IMR-90 (cell line): Measurements from ENCODE around the gene RAB30. TPM values are rescaled to one million over a fixed set of nuclear protein-coding genes. Genes with fewer than 3 reads are reported as not detected.

Experiments used
- ATAC-seq: fragments of 200-7000 bp; cut with Tn5 transposase; 2 replicates; pipeline ENCODE4 v1.9.1; 2020; ENCODE audit warnings: low read depth, mild to moderate bottlenecking, moderate library complexity
- BruUV-seq: library from RNA; stranded (reverse); fragments of 400-500 nt; replicated peaks from 2 replicates; lab custom pipeline; 2021; lab: Mats Ljungman, UMichigan
- CTCF ChIA-PET: fragments of 300-600 bp; formaldehyde crosslinking; extraction: SDS; loops from one replicate; lab custom pipeline; 2021; ENCODE audit warnings: antibody characterized with exemption; lab: Yijun Ruan, JAX
- POLR2A ChIA-PET: fragments of 300-600 bp; sonication (Branson Sonifier 250); formaldehyde crosslinking; loops from one replicate; lab custom pipeline; 2022; ENCODE audit warnings: antibody characterized with exemption; ENCODE audit not compliant: unreplicated experiment; lab: Charles Lee
- DNase-seq: peaks from one replicate; pipeline ENCODE4 v3.0.0; 2013
- H2AFZ ChIP-seq: replicated peaks from 2 replicates; pipeline ENCODE3; 2013; ENCODE audit warnings: low read length, mild to moderate bottlenecking; ENCODE audit not compliant: poor library complexity
- H2AK5ac ChIP-seq: 2 replicates; pipeline ENCODE4 v1.6.1; 2013; ENCODE audit warnings: low read depth, low read length, inconsistent platforms
- H2AK9ac ChIP-seq: replicated peaks from 2 replicates; pipeline ENCODE3; 2013; ENCODE audit warnings: mild to moderate bottlenecking, low read depth, low read length, moderate library complexity; ENCODE audit not compliant: poor library complexity
- H2BK120ac ChIP-seq: 2 replicates; pipeline ENCODE4 v1.6.1; 2013; ENCODE audit warnings: low read depth, low read length, inconsistent platforms
- H2BK15ac ChIP-seq: 3 replicates; pipeline ENCODE4 v1.6.1; 2013; ENCODE audit warnings: low read depth, low read length, inconsistent platforms
- H2BK20ac ChIP-seq: 2 replicates; pipeline ENCODE4 v1.6.1; 2013; ENCODE audit warnings: low read depth, mild to moderate bottlenecking, inconsistent platforms, low read length, moderate library complexity
- H2BK5ac ChIP-seq: 2 replicates; pipeline ENCODE4 v1.6.1; 2013; ENCODE audit warnings: mild to moderate bottlenecking, low read depth, low read length, inconsistent platforms; ENCODE audit not compliant: poor library complexity, severe bottlenecking
- H3K14ac ChIP-seq: replicated peaks from 2 replicates; pipeline ENCODE4 v1.6.1; 2013; ENCODE audit warnings: low read depth, low read length, inconsistent platforms
- H3K18ac ChIP-seq: 2 replicates; pipeline ENCODE4 v1.6.1; 2013; ENCODE audit warnings: low read depth, low read length, control low read depth
- H3K23ac ChIP-seq: 2 replicates; pipeline ENCODE4 v1.6.1; 2013; ENCODE audit warnings: low read depth, low read length, inconsistent platforms
- H3K27ac ChIP-seq: 2 replicates; pipeline ENCODE4 v1.5.1; 2013; ENCODE audit warnings: mild to moderate bottlenecking, control low read depth, low read length; ENCODE audit not compliant: insufficient read depth
- H3K27me3 ChIP-seq: 2 replicates; pipeline ENCODE4 v1.6.1; 2013; ENCODE audit warnings: low read length; ENCODE audit not compliant: control insufficient read depth, insufficient read depth
- H3K36me3 ChIP-seq: 2 replicates; pipeline ENCODE4 v1.6.1; 2013; ENCODE audit warnings: low read length, mixed read lengths; ENCODE audit not compliant: control insufficient read depth, insufficient read depth
- H3K4ac ChIP-seq: 2 replicates; pipeline ENCODE4 v1.6.1; 2013; ENCODE audit warnings: low read depth, low read length, inconsistent platforms
- H3K4me1 ChIP-seq: 2 replicates; pipeline ENCODE4 v1.6.1; 2013; ENCODE audit warnings: low read length, mixed read lengths; ENCODE audit not compliant: control insufficient read depth, insufficient read depth
- H3K4me2 ChIP-seq: 2 replicates; pipeline ENCODE4 v1.6.1; 2013; ENCODE audit warnings: low read depth, mild to moderate bottlenecking, control low read depth, low read length, moderate library complexity
- H3K4me3 ChIP-seq: 2 replicates; pipeline ENCODE4 v1.5.1; 2013; ENCODE audit warnings: low read depth, mild to moderate bottlenecking, control low read depth, low read length, moderate library complexity; ENCODE audit not compliant: insufficient read depth
- H3K56ac ChIP-seq: 2 replicates; pipeline ENCODE4 v1.6.1; 2013; ENCODE audit warnings: low read length, inconsistent platforms; ENCODE audit not compliant: insufficient read depth; ENCODE audit errors: extremely low read depth
- H3K79me1 ChIP-seq, 2 experiments: 2 replicates each; pipeline ENCODE4 v1.6.1; 2013; ENCODE audit warnings: low read length in 2 of 2, inconsistent platforms in 1 of 2, low read depth in 1 of 2
- H3K9ac ChIP-seq: 2 replicates; pipeline ENCODE4 v1.6.1; 2013; ENCODE audit warnings: low read depth, low read length, control low read depth
- H3K9me1 ChIP-seq: 2 replicates; pipeline ENCODE4 v1.6.1; 2013; ENCODE audit warnings: low read length, inconsistent platforms; ENCODE audit not compliant: insufficient read depth
- H3K9me3 ChIP-seq: 2 replicates; pipeline ENCODE4 v1.6.1; 2013; ENCODE audit warnings: low read length; ENCODE audit not compliant: control insufficient read depth, insufficient read depth
- H4K20me1 ChIP-seq: 2 replicates; pipeline ENCODE4 v1.6.1; 2013; ENCODE audit warnings: low read length, inconsistent platforms; ENCODE audit not compliant: insufficient read depth
- H4K5ac ChIP-seq: 2 replicates; pipeline ENCODE4 v1.6.1; 2013; ENCODE audit warnings: mild to moderate bottlenecking, low read depth, low read length, control low read depth
- H4K8ac ChIP-seq, 2 experiments: 2 replicates each; pipeline ENCODE4 v1.6.1; 2013; ENCODE audit warnings: low read depth in 2 of 2, low read length in 2 of 2, control low read depth in 1 of 2, inconsistent platforms in 1 of 2
- H4K91ac ChIP-seq: 2 replicates; pipeline ENCODE4 v1.6.1; 2013; ENCODE audit warnings: low read depth, low read length, inconsistent platforms; ENCODE audit not compliant: insufficient read depth
- BHLHE40 ChIP-seq: fragments of 150-350 bp; IDR thresholded peaks from 2 replicates; pipeline ENCODE4 v1.6.1; 2016; ENCODE audit warnings: mild to moderate bottlenecking, low read depth, low read length
- CEBPB ChIP-seq: IDR thresholded peaks from 2 replicates; pipeline ENCODE4 v1.6.1; 2012; ENCODE audit warnings: low read depth, low read length, improper control_type of control experiment
- FOS ChIP-seq: fragments of 150-350 bp; IDR thresholded peaks from 2 replicates; pipeline ENCODE4 v1.6.1; 2016; ENCODE audit warnings: low read depth, low read length
- MAFK ChIP-seq: IDR thresholded peaks from 2 replicates; pipeline ENCODE4 v1.6.1; 2012; ENCODE audit warnings: low read depth, low read length, improper control_type of control experiment
- MAZ ChIP-seq: IDR thresholded peaks from 2 replicates; pipeline ENCODE4 v1.6.1; 2012; ENCODE audit warnings: low read depth, mild to moderate bottlenecking, low read length, improper control_type of control experiment, moderate library complexity, borderline replicate concordance
- NFE2L2 ChIP-seq: fragments of 150-350 bp; IDR thresholded peaks from 2 replicates; pipeline ENCODE4 v1.6.1; 2016; ENCODE audit warnings: low read depth, mild to moderate bottlenecking, low read length
- POLR2A ChIP-seq: IDR thresholded peaks from 2 replicates; pipeline ENCODE4 v1.6.1; 2012; ENCODE audit warnings: mild to moderate bottlenecking, low read depth, low read length
- RAD21 ChIP-seq: IDR thresholded peaks from 2 replicates; pipeline ENCODE4 v1.6.1; 2012; ENCODE audit warnings: low read length, improper control_type of control experiment
- RCOR1 ChIP-seq: IDR thresholded peaks from 2 replicates; pipeline ENCODE4 v1.6.1; 2012; ENCODE audit warnings: mild to moderate bottlenecking, low read length, improper control_type of control experiment; ENCODE audit not compliant: insufficient replicate concordance
- RFX5 ChIP-seq: IDR thresholded peaks from 2 replicates; pipeline ENCODE4 v1.8.0; 2012; ENCODE audit warnings: low read depth, mild to moderate bottlenecking, low read length, moderate library complexity
- SMC3 ChIP-seq: fragments of 150-350 bp; IDR thresholded peaks from 2 replicates; pipeline ENCODE4 v1.6.1; 2016; ENCODE audit warnings: low read depth, mild to moderate bottlenecking, antibody characterized with exemption, low read length, moderate library complexity
- WGBS, 2 experiments: methylation state at CpG; one replicate each; pipeline versions ENCODE4 v1.1.5 to v1.1.7; 2013; ENCODE audit warnings: missing lambda C conversion rate in 2 of 2; ENCODE audit not compliant: insufficient read length in 1 of 2; ENCODE audit errors: extremely low coverage in 2 of 2; 5-methylcytosine and 5-hydroxymethylcytosine counted together
- dilution Hi-C: fragments of 300-500 bp; cut with HindIII; formaldehyde crosslinking; loops from one replicate; pipeline ENCODE4 v1.14.3; 2018; ENCODE audit warnings: low sequenced_read_pairs; ENCODE audit not compliant: unreplicated experiment
- in situ Hi-C: fragments of 300-500 bp; cut with MboI; formaldehyde crosslinking; loops from 3 replicates; pipeline ENCODE4 v1.14.3; 2019; ENCODE audit warnings: low sequenced_read_pairs, inconsistent platforms, mixed read lengths
- intact Hi-C: fragments of 100-400 bp; cut with micrococcal nuclease; formaldehyde crosslinking; loops from 2 replicates; pipeline ENCODE4 v1.10.0; 2022
- polyA plus RNA-seq, 3 experiments: library from polyadenylated mRNA; depleted of rRNA; stranded (reverse); fragments of >200 nt; gene quantifications; 2 replicates each; pipeline ENCODE4 v1.2.3, GENCODE V29; 2012; ENCODE audit warnings: low replicate concordance in 1 of 3
- total RNA-seq: library from RNA; depleted of rRNA; stranded (reverse); fragments of >200 nt; gene quantifications from 2 replicates; pipeline ENCODE4 v1.2.3, GENCODE V29; 2012
- TF ChIP-seq, protein P1 (sequence below): fragments of 150-350 bp; IDR thresholded peaks from 2 replicates; pipeline ENCODE4 v1.6.1; 2017; ENCODE audit warnings: mild to moderate bottlenecking, antibody characterized with exemption, low read length, low read depth
- TF ChIP-seq, protein P2 (sequence below): fragments of 150-350 bp; IDR thresholded peaks from 2 replicates; pipeline ENCODE4 v1.6.1; 2016; ENCODE audit warnings: low read depth, mild to moderate bottlenecking, low read length, moderate library complexity, borderline replicate concordance
- TF ChIP-seq, protein P3 (sequence below): conservative IDR thresholded peaks from 2 replicates; pipeline ENCODE4 v1.5.1; 2012; ENCODE audit warnings: mild to moderate bottlenecking, low read depth, low read length, improper control_type of control experiment

The RAB30 gene
- total and polyA plus RNA-seq, 2 of the 4 experiments (the other 2 are of a cell fraction), result 7.2 to 25.6 TPM

DNA sequence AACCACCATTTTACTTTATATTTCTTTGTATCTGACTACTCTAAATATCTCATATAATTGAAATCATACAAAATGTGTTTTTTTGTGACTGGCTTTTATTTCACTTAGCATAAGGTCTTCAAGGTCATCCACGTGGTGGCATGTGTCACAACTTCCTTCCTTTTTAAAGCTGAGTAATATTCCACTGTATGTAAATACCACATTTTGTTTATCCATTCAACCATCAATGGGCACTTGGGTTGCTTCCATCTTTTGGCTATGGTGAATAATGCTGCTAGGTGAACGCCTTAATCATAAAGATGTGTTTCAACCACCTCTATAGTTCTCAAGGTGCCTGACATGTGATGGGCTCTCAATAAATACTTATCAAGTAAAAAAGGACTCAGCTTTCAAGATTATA lies 15.5 kb downstream of the RAB30 start:
- ChIA-PET POLR2A (no interaction called here), CTCF (interaction anchor here (0.7 kb wide), 1 partner anchor 172 kb away, joined by 6 read pairs; no protein-coding TSS in a partner anchor)
- Histone ChIP-seq H3K9me3 (no peaks in the 10 kb centered on the region), H3K79me1 (peaks cover 19 to 40% of the 10 kb centered on the region in 2 experiments), H2BK120ac (no peak overlapping the region), H4K91ac (no peak overlapping the region), H2AFZ (no peak overlapping the region), H3K27ac (no peak overlapping the region), H2AK5ac (no peak overlapping the region), H3K36me3 (no peaks in the 10 kb centered on the region), H3K4me1 (peaks cover 13% of the 10 kb centered on the region), H2BK5ac (no peak overlapping the region), H3K56ac (no peak overlapping the region), H3K9ac (no peak overlapping the region), H3K4ac (no peak overlapping the region), H3K18ac (no peak overlapping the region), H4K8ac (no peak overlapping the region), H2AK9ac (no peak overlapping the region), H4K5ac (no peak overlapping the region), H3K4me2 (no peak overlapping the region), H3K9me1 (peaks cover 18% of the 10 kb centered on the region), H2BK20ac (no peak overlapping the region), H3K27me3 (no peaks in the 10 kb centered on the region), H4K20me1 (peaks cover 12% of the 10 kb centered on the region; the same call in 1 of the 2 replicates), H3K14ac (no peak overlapping the region), H3K4me3 (no peak overlapping the region), H3K23ac (no peak overlapping the region), H2BK15ac (no peak overlapping the region)
- no CpG with 5 or more reads among the region's 2 CpGs for WGBS, 2 experiments
- no peak for ATAC-seq
- BruUV-seq, result no TSS peak
- no peak for TF ChIP-seq BHLHE40
- TF ChIP-seq RCOR1, result no peak
- TF ChIP-seq MAZ, result no peak
- TF ChIP-seq, protein P1, sequence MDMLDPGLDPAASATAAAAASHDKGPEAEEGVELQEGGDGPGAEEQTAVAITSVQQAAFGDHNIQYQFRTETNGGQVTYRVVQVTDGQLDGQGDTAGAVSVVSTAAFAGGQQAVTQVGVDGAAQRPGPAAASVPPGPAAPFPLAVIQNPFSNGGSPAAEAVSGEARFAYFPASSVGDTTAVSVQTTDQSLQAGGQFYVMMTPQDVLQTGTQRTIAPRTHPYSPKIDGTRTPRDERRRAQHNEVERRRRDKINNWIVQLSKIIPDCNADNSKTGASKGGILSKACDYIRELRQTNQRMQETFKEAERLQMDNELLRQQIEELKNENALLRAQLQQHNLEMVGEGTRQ, result no peak
- TF ChIP-seq RFX5, result no peak
- no peak for TF ChIP-seq SMC3
- TF ChIP-seq MAFK, result no peak
- no peak for TF ChIP-seq RAD21
- TF ChIP-seq FOS, result no peak
- TF ChIP-seq CEBPB, result no peak
- no peak for TF ChIP-seq POLR2A
- no peak for TF ChIP-seq NFE2L2
- TF ChIP-seq, protein P2, sequence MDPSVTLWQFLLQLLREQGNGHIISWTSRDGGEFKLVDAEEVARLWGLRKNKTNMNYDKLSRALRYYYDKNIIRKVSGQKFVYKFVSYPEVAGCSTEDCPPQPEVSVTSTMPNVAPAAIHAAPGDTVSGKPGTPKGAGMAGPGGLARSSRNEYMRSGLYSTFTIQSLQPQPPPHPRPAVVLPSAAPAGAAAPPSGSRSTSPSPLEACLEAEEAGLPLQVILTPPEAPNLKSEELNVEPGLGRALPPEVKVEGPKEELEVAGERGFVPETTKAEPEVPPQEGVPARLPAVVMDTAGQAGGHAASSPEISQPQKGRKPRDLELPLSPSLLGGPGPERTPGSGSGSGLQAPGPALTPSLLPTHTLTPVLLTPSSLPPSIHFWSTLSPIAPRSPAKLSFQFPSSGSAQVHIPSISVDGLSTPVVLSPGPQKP, result no peak
- TF ChIP-seq, protein P3, sequence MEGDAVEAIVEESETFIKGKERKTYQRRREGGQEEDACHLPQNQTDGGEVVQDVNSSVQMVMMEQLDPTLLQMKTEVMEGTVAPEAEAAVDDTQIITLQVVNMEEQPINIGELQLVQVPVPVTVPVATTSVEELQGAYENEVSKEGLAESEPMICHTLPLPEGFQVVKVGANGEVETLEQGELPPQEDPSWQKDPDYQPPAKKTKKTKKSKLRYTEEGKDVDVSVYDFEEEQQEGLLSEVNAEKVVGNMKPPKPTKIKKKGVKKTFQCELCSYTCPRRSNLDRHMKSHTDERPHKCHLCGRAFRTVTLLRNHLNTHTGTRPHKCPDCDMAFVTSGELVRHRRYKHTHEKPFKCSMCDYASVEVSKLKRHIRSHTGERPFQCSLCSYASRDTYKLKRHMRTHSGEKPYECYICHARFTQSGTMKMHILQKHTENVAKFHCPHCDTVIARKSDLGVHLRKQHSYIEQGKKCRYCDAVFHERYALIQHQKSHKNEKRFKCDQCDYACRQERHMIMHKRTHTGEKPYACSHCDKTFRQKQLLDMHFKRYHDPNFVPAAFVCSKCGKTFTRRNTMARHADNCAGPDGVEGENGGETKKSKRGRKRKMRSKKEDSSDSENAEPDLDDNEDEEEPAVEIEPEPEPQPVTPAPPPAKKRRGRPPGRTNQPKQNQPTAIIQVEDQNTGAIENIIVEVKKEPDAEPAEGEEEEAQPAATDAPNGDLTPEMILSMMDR, result no peak
- no peak for DNase-seq
- intact Hi-C loops, result no loop called here
- in situ Hi-C loops, result no loop called here
- dilution Hi-C loops, result loop anchor here (25.0 kb wide), 1 partner anchor 106 kb away; the partner anchor contains the start of gene PCF11
